Right lobe of liver (tissue), 6 donors: ENCODE data around the gene CYP2U1. TPM values are rescaled to one million over a fixed set of nuclear protein-coding genes. Genes with fewer than 3 reads are reported as not detected.
A peak's percentile ranks its signal among the peaks of the same experiment; 100 is the strongest.

Experiments used
- ATAC-seq, 4 donors: fragments of 200-7000 bp; cut with Tn5 transposase; one replicate each; pipeline ENCODE4 v1.9.1; 2020; ENCODE audit warnings: mild to moderate bottlenecking in 4 of 4, moderate library complexity in 4 of 4
- DNase-seq, 3 donors: peaks; one replicate each; pipeline ENCODE4 v3.0.0-alpha.2; 2020
- H3K27ac ChIP-seq, 3 donors: fragments of 200-600 bp; one replicate each; pipeline ENCODE4 v1.8.0; 2022
- H3K27me3 ChIP-seq, 2 donors: fragments of 200-600 bp; one replicate each; pipeline ENCODE4 v1.8.0; 2022
- H3K36me3 ChIP-seq, 4 donors: fragments of 200-600 bp; sonication (generic) in 1 of 4; one replicate each; pipeline versions ENCODE4 v1.5.1 to v1.8.0; 2017 to 2022; ENCODE audit warnings: control low read depth in 1 of 4
- H3K4me1 ChIP-seq, 4 donors: fragments of 200-600 bp; sonication (generic) in 1 of 4; one replicate each; pipeline versions ENCODE4 v1.5.1 to v1.8.0; 2017 to 2022; ENCODE audit warnings: control low read depth in 1 of 4
- H3K4me3 ChIP-seq, 3 donors: fragments of 200-600 bp; one replicate each; pipeline ENCODE4 v1.8.0; 2022
- H3K9me3 ChIP-seq, 4 donors: fragments of 200-600 bp; sonication (generic) in 1 of 4; one replicate each; pipeline versions ENCODE4 v1.5.1 to v1.8.0; 2017 to 2022; ENCODE audit warnings: control low read depth in 1 of 4
- POLR2A ChIP-seq: fragments of 450-650 bp; IDR thresholded peaks from one replicate; pipeline ENCODE4 v1.6.1; 2017; ENCODE audit warnings: antibody characterized with exemption, mild to moderate bottlenecking
- WGBS: methylation state at CpG from one replicate; pipeline ENCODE4 v1.1.6; 2018; ENCODE audit warnings: low coverage, low lambda C conversion rate; ENCODE audit not compliant: insufficient coverage; ENCODE audit errors: missing lambda C conversion rate; 5-methylcytosine and 5-hydroxymethylcytosine counted together
- intact Hi-C, 2 donors: fragments of 100-400 bp; cut with DNase I; formaldehyde crosslinking; loops; one replicate each; pipeline versions ENCODE4 v1.11.2 to v1.14.1; 2022
- total RNA-seq, 6 experiments: library from RNA; depleted of rRNA in 2 of 6; stranded (reverse); fragments of >200 nt in 2 of 6; fragmentation: NEBNext Ultra II Directional in 3 of 6; extraction: Animal tissue kit (Norgen Biotek cat#: 25700) in 3 of 6; gene quantifications; one replicate each; pipeline versions ENCODE4 v1.1.0 to v1.2.4, GENCODE V29; 2016 to 2023
- TF ChIP-seq, protein P1 (sequence below), 4 donors: fragments of 200-600 bp in 3 of 4; fragments of 450-650 bp in 1 of 4; IDR thresholded peaks; one replicate each; pipeline versions ENCODE4 v1.5.1 to v1.8.0; 2016 to 2022; ENCODE audit warnings: antibody characterized with exemption in 4 of 4, mild to moderate bottlenecking in 2 of 4
- donor health status: DM: no; HTN: yes; CAD: no.
- donor health status: DM: no; HTN: no; CAD: no.
- donor health status: DM: no; HTN: no; CAD: no.
- donor health status: DM: no; HTN: yes; CAD: no.
- donor health status: DM: no; HTN: yes; CAD: no.

CYP2U1 gene
- total RNA-seq, 6 experiments from 2014 or later, result 3.2 to 7.5 (median 4.7) TPM

- DNase-seq, result no peak
- ATAC-seq, result no peak
- H3K27ac ChIP-seq, result no peak overlapping the region
- H3K4me1 ChIP-seq, result peaks cover 0 to 60% (median 22%) of the 10 kb centered on the region in 4 donors
- H3K9me3 ChIP-seq, result no peaks in the 10 kb centered on the region
- H3K4me3 ChIP-seq, result no peak overlapping the region
- intact Hi-C loops, result no loop called here
- no peaks in the 10 kb centered on the region for H3K36me3 ChIP-seq
- H3K27me3 ChIP-seq, result no peaks in the 10 kb centered on the region
- TF ChIP-seq, protein P1, sequence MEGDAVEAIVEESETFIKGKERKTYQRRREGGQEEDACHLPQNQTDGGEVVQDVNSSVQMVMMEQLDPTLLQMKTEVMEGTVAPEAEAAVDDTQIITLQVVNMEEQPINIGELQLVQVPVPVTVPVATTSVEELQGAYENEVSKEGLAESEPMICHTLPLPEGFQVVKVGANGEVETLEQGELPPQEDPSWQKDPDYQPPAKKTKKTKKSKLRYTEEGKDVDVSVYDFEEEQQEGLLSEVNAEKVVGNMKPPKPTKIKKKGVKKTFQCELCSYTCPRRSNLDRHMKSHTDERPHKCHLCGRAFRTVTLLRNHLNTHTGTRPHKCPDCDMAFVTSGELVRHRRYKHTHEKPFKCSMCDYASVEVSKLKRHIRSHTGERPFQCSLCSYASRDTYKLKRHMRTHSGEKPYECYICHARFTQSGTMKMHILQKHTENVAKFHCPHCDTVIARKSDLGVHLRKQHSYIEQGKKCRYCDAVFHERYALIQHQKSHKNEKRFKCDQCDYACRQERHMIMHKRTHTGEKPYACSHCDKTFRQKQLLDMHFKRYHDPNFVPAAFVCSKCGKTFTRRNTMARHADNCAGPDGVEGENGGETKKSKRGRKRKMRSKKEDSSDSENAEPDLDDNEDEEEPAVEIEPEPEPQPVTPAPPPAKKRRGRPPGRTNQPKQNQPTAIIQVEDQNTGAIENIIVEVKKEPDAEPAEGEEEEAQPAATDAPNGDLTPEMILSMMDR (IDR thresholded peaks at IDR 0.05), result no peak
- TF ChIP-seq POLR2A, result no peak
Observed at GRCh38 chr4:107994894-107995293, 63.5 kb downstream of the CYP2U1 start.

GRCh38 chr4:107996949-107997788, 65.8 kb downstream of the CYP2U1 start:
- Histone ChIP-seq H3K4me3 (no peak overlapping the region), H3K4me1 (peaks cover 0 to 59% (median 26%) of the 10 kb centered on the region in 4 donors), H3K27me3 (no peaks in the 10 kb centered on the region), H3K36me3 (no peaks in the 10 kb centered on the region), H3K9me3 (no peaks in the 10 kb centered on the region), H3K27ac (peak overlapping the region in 1 of 3 donors; percentile 45)
- 19% methylated on average over 2 of the region's 5 CpGs for WGBS
- ATAC-seq (peak; percentile 15 to 57 (median 44)), DNase-seq (no peak)
- intact Hi-C loops, result no loop called here
- TF ChIP-seq POLR2A, result no peak
- TF ChIP-seq, protein P1 (IDR thresholded peaks at IDR 0.05), result no peak

- Histone ChIP-seq H3K27ac (peak overlapping the region in 1 of 3 donors; percentile 45), H3K36me3 (no peaks in the 10 kb centered on the region), H3K9me3 (no peaks in the 10 kb centered on the region), H3K4me1 (peaks cover 0 to 53% (median 21%) of the 10 kb centered on the region in 4 donors), H3K27me3 (no peaks in the 10 kb centered on the region), H3K4me3 (no peak overlapping the region)
- 100% methylated on average over 2 of the region's 2 CpGs for WGBS
- DNase-seq (no peak), ATAC-seq (no peak)
- intact Hi-C loops, result no loop called here
- TF ChIP-seq POLR2A, result no peak
- TF ChIP-seq, protein P1 (IDR thresholded peaks at IDR 0.05), result no peak
Observed at GRCh38 chr4:107997794-107998193, 66.4 kb downstream of the CYP2U1 start.

DNA sequence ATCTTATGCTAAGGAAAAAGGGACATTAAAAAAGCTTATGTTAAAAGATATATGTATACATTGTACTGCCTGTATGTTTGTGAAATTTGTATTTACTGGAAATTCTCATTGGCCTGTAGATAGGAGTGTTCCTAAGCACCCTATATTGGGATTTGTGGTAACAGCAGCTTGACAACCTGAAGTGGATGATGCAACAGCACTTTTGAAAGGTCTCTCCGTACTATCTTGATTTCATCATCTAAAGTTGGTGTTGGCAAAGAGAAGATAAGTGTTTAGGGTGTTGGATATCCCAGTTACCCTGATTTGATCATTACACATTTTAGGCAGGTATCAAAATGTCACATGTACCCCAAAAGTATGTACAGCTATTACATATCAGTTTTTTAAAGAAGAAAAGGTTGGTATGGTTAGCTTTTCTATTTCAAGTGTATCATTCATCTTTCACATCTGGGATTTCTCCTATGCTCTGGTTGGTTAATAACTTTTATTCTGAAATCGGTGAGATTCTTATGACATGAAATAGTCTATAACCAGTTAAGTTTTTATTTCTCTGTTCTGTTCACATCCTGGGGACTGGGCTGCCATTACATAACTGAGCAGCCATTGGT, 68.7 kb downstream of the CYP2U1 start:
- H3K27me3 ChIP-seq, result no peaks in the 10 kb centered on the region
- H3K36me3 ChIP-seq, result no peaks in the 10 kb centered on the region
- peak overlapping the region in 2 of 3 donors; percentile 6 to 26 for H3K27ac ChIP-seq
- no peaks in the 10 kb centered on the region for H3K9me3 ChIP-seq
- DNase-seq (no peak), ATAC-seq (peak; percentile 70 to 90 (median 80))
- H3K4me3 ChIP-seq, result no peak overlapping the region
- H3K4me1 ChIP-seq, result peaks cover 0 to 35% (median 13%) of the 10 kb centered on the region in 4 donors
- TF ChIP-seq, protein P1 (IDR thresholded peaks at IDR 0.05), result no peak
- no peak for TF ChIP-seq POLR2A
- intact Hi-C loops, result no loop called here
- 51% methylated on average over 2 of the region's 2 CpGs for WGBS
